Measurements from ENCODE around the gene SLFN11. TPM values are rescaled to one million over a fixed set of nuclear protein-coding genes. Genes with fewer than 3 reads are reported as not detected.

SLFN11 gene
- total RNA-seq, 1 experiment from 2014 or later, result 7.5 TPM

DNA sequence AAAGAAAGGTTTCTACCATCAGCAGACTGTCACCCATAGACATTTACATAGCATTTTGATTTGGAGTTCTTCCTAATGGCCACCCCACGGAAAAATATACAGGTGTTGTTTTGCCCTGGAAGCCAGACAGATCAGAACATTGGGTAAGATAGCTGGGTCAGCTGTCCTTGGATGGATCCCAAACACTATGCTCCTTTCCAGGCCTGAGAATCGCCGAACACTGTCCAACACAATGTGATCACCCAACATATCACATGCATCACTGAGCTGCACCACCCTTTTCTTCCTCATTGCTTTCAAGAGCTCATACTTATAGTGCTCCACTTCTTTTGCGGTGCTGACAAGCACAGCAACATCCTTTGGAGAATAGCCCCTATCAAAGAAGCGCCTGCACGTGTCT is 21.1 kb downstream of the SLFN11 start:
- Histone ChIP-seq H3K4me2 (ENCODE audit: low read length) (no peak overlapping the region), H2AFZ (ENCODE audit: low read length) (no peak overlapping the region), H4K20me1 (ENCODE audit: low read length) (no peaks in the 10 kb centered on the region), H3K9ac (ENCODE audit: low read length) (no peak overlapping the region), H3K27me3 (ENCODE audit: low read length) (no peaks in the 10 kb centered on the region), H3K4me3 (ENCODE audit: low read length) (no peak overlapping the region), H3K9me2 (replicated peaks; ENCODE audit: low read length) (no peaks in the 10 kb centered on the region), H3K79me2 (ENCODE audit: low read length) (no peaks in the 10 kb centered on the region), H3K36me3 (ENCODE audit: low read depth, low read length) (no peaks in the 10 kb centered on the region), H3K4me1 (ENCODE audit: insufficient read depth, low read length) (no peaks in the 10 kb centered on the region), H3F3A (ENCODE audit: low read length, unreplicated experiment) (no peaks in the 10 kb centered on the region), H3K27ac (ENCODE audit: low read length) (no peak overlapping the region), H3K9me3 (ENCODE audit: low read length) (no peaks in the 10 kb centered on the region)
- TF ChIP-seq EZH2phosphoT487 (IDR thresholded peaks at IDR 0.05; ENCODE audit: borderline replicate concordance, low read length), result no peak
- TF ChIP-seq, protein P1, sequence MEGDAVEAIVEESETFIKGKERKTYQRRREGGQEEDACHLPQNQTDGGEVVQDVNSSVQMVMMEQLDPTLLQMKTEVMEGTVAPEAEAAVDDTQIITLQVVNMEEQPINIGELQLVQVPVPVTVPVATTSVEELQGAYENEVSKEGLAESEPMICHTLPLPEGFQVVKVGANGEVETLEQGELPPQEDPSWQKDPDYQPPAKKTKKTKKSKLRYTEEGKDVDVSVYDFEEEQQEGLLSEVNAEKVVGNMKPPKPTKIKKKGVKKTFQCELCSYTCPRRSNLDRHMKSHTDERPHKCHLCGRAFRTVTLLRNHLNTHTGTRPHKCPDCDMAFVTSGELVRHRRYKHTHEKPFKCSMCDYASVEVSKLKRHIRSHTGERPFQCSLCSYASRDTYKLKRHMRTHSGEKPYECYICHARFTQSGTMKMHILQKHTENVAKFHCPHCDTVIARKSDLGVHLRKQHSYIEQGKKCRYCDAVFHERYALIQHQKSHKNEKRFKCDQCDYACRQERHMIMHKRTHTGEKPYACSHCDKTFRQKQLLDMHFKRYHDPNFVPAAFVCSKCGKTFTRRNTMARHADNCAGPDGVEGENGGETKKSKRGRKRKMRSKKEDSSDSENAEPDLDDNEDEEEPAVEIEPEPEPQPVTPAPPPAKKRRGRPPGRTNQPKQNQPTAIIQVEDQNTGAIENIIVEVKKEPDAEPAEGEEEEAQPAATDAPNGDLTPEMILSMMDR (conservative IDR thresholded peaks at IDR 0.05; ENCODE audit: low read depth, low read length), result no peak
- no peak for TF ChIP-seq EZH2 (IDR thresholded peaks at IDR 0.05; ENCODE audit: low read length, unreplicated experiment)
- no peak for ATAC-seq
- intact Hi-C loops (cut with micrococcal nuclease), result no loop called here
- BruUV-seq (replicated peaks), result no TSS peak
- ChIA-PET CTCF (no interaction called here), POLR2A (ENCODE audit: unreplicated experiment) (interaction anchor here (0.6 kb wide), 1 partner anchor 202 kb away, joined by 3 read pairs; no protein-coding TSS in a partner anchor)
- DNase-seq, result no peak

DNA sequence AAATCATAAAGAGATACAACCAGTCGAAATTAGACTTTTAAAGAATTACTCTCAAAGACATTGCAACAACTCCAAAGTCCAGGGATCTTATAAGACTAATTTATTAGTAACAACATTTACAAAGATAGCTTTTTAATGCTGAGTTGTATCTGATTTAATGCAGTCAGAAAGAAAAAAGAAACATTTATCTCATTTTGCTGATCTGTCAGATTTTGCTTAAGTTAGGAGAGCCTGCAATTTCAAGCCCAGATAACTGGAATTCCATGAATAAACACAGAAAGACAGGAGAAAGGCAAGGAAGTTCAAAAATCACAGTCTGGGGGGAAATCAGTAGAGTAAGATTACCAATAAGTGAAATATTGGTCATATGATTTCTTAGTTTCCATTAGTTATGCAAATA is 22.9 kb downstream of the SLFN11 start:
- ChIA-PET CTCF (no interaction called here), POLR2A (ENCODE audit: unreplicated experiment) (no interaction called here)
- Histone ChIP-seq H3K27me3 (ENCODE audit: low read length) (no peaks in the 10 kb centered on the region), H3K36me3 (ENCODE audit: low read depth, low read length) (no peaks in the 10 kb centered on the region), H3K79me2 (ENCODE audit: low read length) (no peaks in the 10 kb centered on the region), H4K20me1 (ENCODE audit: low read length) (no peaks in the 10 kb centered on the region), H3K9me2 (replicated peaks; ENCODE audit: low read length) (no peaks in the 10 kb centered on the region), H3K4me2 (ENCODE audit: low read length) (no peak overlapping the region), H3K4me1 (ENCODE audit: insufficient read depth, low read length) (no peaks in the 10 kb centered on the region), H3K4me3 (ENCODE audit: low read length) (no peak overlapping the region), H3F3A (ENCODE audit: low read length, unreplicated experiment) (no peaks in the 10 kb centered on the region), H3K9ac (ENCODE audit: low read length) (no peak overlapping the region), H3K27ac (ENCODE audit: low read length) (no peak overlapping the region), H2AFZ (ENCODE audit: low read length) (no peak overlapping the region), H3K9me3 (ENCODE audit: low read length) (no peaks in the 10 kb centered on the region)
- DNase-seq (no peak), ATAC-seq (no peak)
- intact Hi-C loops (cut with micrococcal nuclease), result no loop called here
- no TSS peak for BruUV-seq (replicated peaks)
- no peak for TF ChIP-seq EZH2 (IDR thresholded peaks at IDR 0.05; ENCODE audit: low read length, unreplicated experiment)
- TF ChIP-seq EZH2phosphoT487 (IDR thresholded peaks at IDR 0.05; ENCODE audit: borderline replicate concordance, low read length), result no peak
- TF ChIP-seq, protein P1 (conservative IDR thresholded peaks at IDR 0.05; ENCODE audit: low read depth, low read length), result no peak

DNA sequence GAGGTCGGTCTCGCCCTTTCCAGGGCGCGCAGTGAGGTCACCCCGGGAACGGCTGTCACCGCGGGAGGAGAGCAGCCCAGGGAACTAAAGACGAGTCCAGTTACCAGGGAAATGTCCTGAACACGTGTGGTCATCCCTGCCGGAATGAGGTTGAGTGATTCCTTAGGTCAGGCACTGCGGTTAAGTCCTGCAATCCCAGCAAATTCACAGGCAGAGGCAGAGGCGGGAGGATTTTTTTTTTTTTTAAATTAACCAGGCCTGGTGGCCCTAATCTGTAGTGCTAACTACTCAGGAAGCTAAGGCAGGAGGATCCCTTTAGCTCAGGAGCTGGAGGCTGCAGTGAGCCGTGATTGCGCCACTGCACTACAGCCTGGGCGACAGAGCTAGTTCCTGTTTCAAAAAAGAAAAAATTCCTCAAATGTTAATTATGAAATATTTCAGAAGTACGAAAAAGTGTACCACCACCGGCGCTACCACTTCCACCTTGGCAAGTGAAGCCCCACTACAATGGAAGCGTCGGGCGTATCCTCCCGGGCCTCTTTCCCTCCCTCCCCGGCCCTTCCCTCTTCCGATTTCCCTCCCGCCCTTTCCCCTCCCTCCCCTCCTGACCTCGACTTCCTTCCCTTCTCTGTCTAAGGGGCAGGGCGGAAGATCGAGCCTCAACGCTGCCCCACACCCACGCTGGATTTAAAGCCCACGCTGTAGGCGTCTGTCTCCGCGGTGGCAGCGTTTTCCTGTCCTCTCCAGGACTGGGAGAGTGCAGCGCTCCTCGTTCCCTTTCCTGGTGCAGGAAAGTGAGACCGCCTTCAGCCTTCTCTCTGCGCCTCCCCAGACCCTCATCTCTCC is 27.3 kb downstream of the SLFN11 start:
- no peak overlapping the region for H3K4me3 ChIP-seq (ENCODE audit: low read length)
- no peak overlapping the region for H3K9ac ChIP-seq (ENCODE audit: low read length)
- H4K20me1 ChIP-seq (ENCODE audit: low read length), result no peaks in the 10 kb centered on the region
- ChIA-PET POLR2A (ENCODE audit: unreplicated experiment) (no interaction called here), CTCF (no interaction called here)
- TF ChIP-seq EZH2 (IDR thresholded peaks at IDR 0.05; ENCODE audit: low read length, unreplicated experiment), result no peak
- H3K27ac ChIP-seq (ENCODE audit: low read length), result no peak overlapping the region
- H3K79me2 ChIP-seq (ENCODE audit: low read length), result no peaks in the 10 kb centered on the region
- BruUV-seq (replicated peaks), result no TSS peak
- H3K4me1 ChIP-seq (ENCODE audit: insufficient read depth, low read length), result no peaks in the 10 kb centered on the region
- DNase-seq, result no peak
- no peak overlapping the region for H3K4me2 ChIP-seq (ENCODE audit: low read length)
- no peaks in the 10 kb centered on the region; the same call in 1 of the 2 replicates for H3K27me3 ChIP-seq (ENCODE audit: low read length)
- H3K36me3 ChIP-seq (ENCODE audit: low read depth, low read length), result no peaks in the 10 kb centered on the region
- H3F3A ChIP-seq (ENCODE audit: low read length, unreplicated experiment), result no peaks in the 10 kb centered on the region
- no peak for ATAC-seq
- intact Hi-C loops (cut with micrococcal nuclease), result no loop called here
- H3K9me2 ChIP-seq (replicated peaks; ENCODE audit: low read length), result no peaks in the 10 kb centered on the region
- H2AFZ ChIP-seq (ENCODE audit: low read length), result no peak overlapping the region
- no peaks in the 10 kb centered on the region for H3K9me3 ChIP-seq (ENCODE audit: low read length)
